Measurements from ENCODE around the gene PTPRH. TPM values are rescaled to one million over a fixed set of nuclear protein-coding genes. Genes with fewer than 3 reads are reported as not detected.

PTPRH gene, protein sequence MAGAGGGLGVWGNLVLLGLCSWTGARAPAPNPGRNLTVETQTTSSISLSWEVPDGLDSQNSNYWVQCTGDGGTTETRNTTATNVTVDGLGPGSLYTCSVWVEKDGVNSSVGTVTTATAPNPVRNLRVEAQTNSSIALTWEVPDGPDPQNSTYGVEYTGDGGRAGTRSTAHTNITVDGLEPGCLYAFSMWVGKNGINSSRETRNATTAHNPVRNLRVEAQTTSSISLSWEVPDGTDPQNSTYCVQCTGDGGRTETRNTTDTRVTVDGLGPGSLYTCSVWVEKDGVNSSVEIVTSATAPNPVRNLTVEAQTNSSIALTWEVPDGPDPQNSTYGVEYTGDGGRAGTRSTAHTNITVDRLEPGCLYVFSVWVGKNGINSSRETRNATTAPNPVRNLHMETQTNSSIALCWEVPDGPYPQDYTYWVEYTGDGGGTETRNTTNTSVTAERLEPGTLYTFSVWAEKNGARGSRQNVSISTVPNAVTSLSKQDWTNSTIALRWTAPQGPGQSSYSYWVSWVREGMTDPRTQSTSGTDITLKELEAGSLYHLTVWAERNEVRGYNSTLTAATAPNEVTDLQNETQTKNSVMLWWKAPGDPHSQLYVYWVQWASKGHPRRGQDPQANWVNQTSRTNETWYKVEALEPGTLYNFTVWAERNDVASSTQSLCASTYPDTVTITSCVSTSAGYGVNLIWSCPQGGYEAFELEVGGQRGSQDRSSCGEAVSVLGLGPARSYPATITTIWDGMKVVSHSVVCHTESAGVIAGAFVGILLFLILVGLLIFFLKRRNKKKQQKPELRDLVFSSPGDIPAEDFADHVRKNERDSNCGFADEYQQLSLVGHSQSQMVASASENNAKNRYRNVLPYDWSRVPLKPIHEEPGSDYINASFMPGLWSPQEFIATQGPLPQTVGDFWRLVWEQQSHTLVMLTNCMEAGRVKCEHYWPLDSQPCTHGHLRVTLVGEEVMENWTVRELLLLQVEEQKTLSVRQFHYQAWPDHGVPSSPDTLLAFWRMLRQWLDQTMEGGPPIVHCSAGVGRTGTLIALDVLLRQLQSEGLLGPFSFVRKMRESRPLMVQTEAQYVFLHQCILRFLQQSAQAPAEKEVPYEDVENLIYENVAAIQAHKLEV
- total RNA-seq: 10 to 100 TPM; 34.9 to 83.9 (median 52.5) TPM
- polyA plus RNA-seq: 10 to 100 TPM in 2 of 3 donors, 1 to 10 TPM in 1; 5.3 to 22.5 (median 17.3) TPM
- long read RNA-seq, donor 1: 0 reads
- long read RNA-seq, donor 2: 0 reads
- long read RNA-seq, donor 3: 0 reads
- long read RNA-seq, donor 4: 0 reads
- long read RNA-seq, donor 5, partial matches to known transcripts: 0 of 1 reads
- long read RNA-seq, donor 5, other reads (novel, unspliced or antisense): 0 of 1 reads
- long read RNA-seq, donor 6: 0 reads
- long read RNA-seq, donor 7: 0 reads
- long read RNA-seq, donor 8, partial matches to known transcripts: 11 of 11 reads
- long read RNA-seq, donor 8, other reads (novel, unspliced or antisense): 0 of 11 reads
- long read RNA-seq, donor 9: 0 reads
- long read RNA-seq, donor 10, partial matches to known transcripts: 0 of 1 reads
- long read RNA-seq, donor 10, other reads (novel, unspliced or antisense): 0 of 1 reads

DNA sequence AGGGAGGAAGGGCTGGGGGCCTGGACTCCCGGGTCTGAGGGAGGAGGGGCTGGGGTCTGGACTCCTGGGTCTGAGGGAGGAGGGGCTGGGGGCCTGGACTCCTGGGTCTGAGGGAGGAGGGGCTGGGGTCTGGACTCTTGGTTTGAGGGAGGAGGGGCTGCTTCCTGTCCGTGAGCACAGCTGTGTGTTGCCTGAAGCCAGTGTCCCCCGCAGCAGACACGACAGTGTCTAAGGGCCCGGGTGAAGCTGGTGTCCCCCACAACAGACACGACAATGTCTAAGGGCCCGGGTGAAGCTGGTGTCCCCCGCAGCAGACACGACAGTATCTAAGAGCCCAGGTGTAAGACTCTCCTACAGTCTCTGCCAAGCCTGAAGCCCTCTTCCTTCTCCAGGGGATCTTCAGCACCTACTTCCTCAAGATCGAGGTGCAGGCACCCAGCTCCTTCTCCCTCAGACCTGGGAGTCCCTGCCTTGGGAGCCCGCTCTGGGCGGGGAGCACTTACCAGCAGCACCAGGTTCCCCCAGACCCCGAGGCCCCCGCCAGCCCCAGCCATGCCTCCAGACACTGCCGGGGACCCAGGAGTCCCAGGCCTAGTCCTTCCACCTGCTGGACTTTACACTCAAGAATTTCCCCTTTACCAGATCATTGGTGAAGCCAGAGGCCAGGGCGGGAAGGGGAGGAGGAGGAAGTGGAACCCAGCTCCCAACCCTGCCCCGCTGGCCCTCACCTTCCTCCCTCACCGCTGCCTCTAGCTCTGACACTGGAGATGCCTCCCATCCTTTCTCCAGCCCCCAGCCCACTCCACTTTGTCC lies at the start of gene PTPRH:
Gene PTPRH (minus strand): TSS at position 622 of the 813 bp plus-strand sequence. CDS start 68 bp downstream, at position 554.
- Histone ChIP-seq H3K4me3 (peak within 1 kb of the TSS in 2 of 4 donors; percentile 23 to 30), H3K27me3 (peaks cover 0 to 17% (median 0%) of the 10 kb centered on the region in 3 donors), H3K36me3 (peaks cover 0 to 7% (median 5%) of the 10 kb centered on the region in 4 donors), H3K27ac (peak within 1 kb of the TSS; percentile 80 to 90 (median 88)), H3K9me3 (peaks cover 0 to 17% (median 11%) of the 10 kb centered on the region in 4 donors), H3K4me1 (peaks cover 6 to 33% (median 22%) of the 10 kb centered on the region in 4 donors)
- intact Hi-C loops (cut with DNase I; ENCODE audit: low total_unique reads): no loop called here
- 26 to 44% (median 37%) methylated on average over 11 to 17 of the region's 18 CpGs for WGBS, 5 donors
- TF ChIP-seq EP300 (IDR thresholded peaks at IDR 0.05) (no peak), POLR2AphosphoS5 (IDR thresholded peaks at IDR 0.05) (peak in 2 of 3 donors; percentile 72 to 81)
- peak; percentile 72 to 80 for DNase-seq

DNA sequence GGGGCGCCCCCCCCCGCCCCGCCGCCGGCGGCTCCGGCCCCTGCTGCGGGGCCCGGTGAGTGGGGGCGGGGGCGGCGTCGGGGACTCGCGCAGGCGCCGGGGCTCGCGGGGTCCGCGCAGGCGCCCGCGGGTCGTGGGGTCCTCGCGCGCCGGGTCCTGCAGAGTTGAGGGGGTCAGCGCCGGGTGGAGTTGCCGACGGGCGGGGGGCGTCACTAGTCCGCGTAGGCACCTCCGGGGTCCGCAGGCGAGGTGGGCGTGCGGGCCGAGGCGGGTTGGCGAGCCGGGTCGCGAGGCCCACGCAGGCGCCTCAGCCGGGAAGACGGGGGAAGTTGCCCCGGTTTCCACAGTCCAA lies 49.2 kb upstream of the PTPRH start:
- peak in 1 of 2 donors; percentile 73 for DNase-seq
- WGBS, 5 donors: 0 to 1% (median 0%) methylated on average over 5 to 53 of the region's 53 CpGs; no CpG with 5 or more reads in 1 of the 5 donors
- peaks cover 43 to 54% (median 53%) of the 10 kb centered on the region in 4 donors for H3K4me1 ChIP-seq

GRCh38 chr19:55257461-55258420 lies 48.4 kb upstream of the PTPRH start:
- peak overlapping the region; percentile 92 to 95 (median 93) for H3K27ac ChIP-seq
- H3K4me1 ChIP-seq: peaks cover 49 to 61% (median 60%) of the 10 kb centered on the region in 4 donors

More for the DNA sequence above, 49.2 kb upstream of the PTPRH start:
- peaks cover 4 to 10% (median 7%) of the 10 kb centered on the region in 4 donors for H3K36me3 ChIP-seq
- H3K27me3 ChIP-seq: no peaks in the 10 kb centered on the region
- no peaks in the 10 kb centered on the region for H3K9me3 ChIP-seq
- intact Hi-C loops (cut with DNase I; ENCODE audit: low total_unique reads): no loop called here
- no peak for TF ChIP-seq EP300 (IDR thresholded peaks at IDR 0.05)
- TF ChIP-seq, protein P1, sequence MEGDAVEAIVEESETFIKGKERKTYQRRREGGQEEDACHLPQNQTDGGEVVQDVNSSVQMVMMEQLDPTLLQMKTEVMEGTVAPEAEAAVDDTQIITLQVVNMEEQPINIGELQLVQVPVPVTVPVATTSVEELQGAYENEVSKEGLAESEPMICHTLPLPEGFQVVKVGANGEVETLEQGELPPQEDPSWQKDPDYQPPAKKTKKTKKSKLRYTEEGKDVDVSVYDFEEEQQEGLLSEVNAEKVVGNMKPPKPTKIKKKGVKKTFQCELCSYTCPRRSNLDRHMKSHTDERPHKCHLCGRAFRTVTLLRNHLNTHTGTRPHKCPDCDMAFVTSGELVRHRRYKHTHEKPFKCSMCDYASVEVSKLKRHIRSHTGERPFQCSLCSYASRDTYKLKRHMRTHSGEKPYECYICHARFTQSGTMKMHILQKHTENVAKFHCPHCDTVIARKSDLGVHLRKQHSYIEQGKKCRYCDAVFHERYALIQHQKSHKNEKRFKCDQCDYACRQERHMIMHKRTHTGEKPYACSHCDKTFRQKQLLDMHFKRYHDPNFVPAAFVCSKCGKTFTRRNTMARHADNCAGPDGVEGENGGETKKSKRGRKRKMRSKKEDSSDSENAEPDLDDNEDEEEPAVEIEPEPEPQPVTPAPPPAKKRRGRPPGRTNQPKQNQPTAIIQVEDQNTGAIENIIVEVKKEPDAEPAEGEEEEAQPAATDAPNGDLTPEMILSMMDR (IDR thresholded peaks at IDR 0.05): no peak
- no peak for TF ChIP-seq POLR2A (IDR thresholded peaks at IDR 0.05)
- TF ChIP-seq POLR2AphosphoS5 (IDR thresholded peaks at IDR 0.05): no peak
- H3K4me3 ChIP-seq: peak overlapping the region; percentile 66 to 98 (median 93)
- peak overlapping the region; percentile 92 to 95 (median 93) for H3K27ac ChIP-seq

More at GRCh38 chr19:55257461-55258420, 48.4 kb upstream of the PTPRH start:
- no peaks in the 10 kb centered on the region for H3K27me3 ChIP-seq
- H3K4me3 ChIP-seq: peak overlapping the region; percentile 66 to 98 (median 93)
- 1 to 2% (median 1%) methylated on average over 46 to 51 of the region's 51 CpGs for WGBS, 5 donors
- H3K9me3 ChIP-seq: no peaks in the 10 kb centered on the region
- H3K36me3 ChIP-seq: peaks cover 4 to 15% (median 7%) of the 10 kb centered on the region in 4 donors
- intact Hi-C loops (cut with DNase I; ENCODE audit: low total_unique reads): no loop called here
- DNase-seq: peak in 1 of 2 donors; percentile 51
- no peak for TF ChIP-seq POLR2AphosphoS5 (IDR thresholded peaks at IDR 0.05)
- no peak for TF ChIP-seq EP300 (IDR thresholded peaks at IDR 0.05)
- TF ChIP-seq, protein P1 (IDR thresholded peaks at IDR 0.05): no peak
- TF ChIP-seq POLR2A (IDR thresholded peaks at IDR 0.05): no peak

Measured in stomach (tissue), 19 donors.